ENCODE results near the gene CHERP.

The CHERP gene

DNA sequence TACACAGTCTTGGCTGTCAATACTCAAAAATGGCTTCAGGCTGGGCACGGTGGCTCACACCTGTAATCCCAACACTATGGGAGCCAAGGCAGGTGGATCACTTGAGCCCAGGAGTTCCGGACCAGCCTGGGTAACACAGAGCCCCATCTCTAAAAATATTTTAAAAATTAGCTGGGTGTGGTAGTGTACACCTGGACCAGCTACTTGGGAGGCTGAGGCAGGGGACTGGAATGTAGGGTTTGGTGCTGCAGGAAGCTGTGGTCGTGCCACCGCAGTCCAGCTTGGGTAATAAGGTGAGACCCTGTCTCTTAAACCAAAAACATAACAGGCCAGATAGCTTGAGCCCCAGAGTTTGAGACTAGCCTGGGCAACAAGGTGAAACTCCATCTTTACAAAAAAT is 6.7 kb upstream of the CHERP start:
- TF ChIP-seq ZFX (IDR thresholded peaks at IDR 0.05): no peak
- TF ChIP-seq, protein P1, sequence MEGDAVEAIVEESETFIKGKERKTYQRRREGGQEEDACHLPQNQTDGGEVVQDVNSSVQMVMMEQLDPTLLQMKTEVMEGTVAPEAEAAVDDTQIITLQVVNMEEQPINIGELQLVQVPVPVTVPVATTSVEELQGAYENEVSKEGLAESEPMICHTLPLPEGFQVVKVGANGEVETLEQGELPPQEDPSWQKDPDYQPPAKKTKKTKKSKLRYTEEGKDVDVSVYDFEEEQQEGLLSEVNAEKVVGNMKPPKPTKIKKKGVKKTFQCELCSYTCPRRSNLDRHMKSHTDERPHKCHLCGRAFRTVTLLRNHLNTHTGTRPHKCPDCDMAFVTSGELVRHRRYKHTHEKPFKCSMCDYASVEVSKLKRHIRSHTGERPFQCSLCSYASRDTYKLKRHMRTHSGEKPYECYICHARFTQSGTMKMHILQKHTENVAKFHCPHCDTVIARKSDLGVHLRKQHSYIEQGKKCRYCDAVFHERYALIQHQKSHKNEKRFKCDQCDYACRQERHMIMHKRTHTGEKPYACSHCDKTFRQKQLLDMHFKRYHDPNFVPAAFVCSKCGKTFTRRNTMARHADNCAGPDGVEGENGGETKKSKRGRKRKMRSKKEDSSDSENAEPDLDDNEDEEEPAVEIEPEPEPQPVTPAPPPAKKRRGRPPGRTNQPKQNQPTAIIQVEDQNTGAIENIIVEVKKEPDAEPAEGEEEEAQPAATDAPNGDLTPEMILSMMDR (conservative IDR thresholded peaks at IDR 0.05): no peak
- no peak overlapping the region for H3K27ac ChIP-seq

DNA sequence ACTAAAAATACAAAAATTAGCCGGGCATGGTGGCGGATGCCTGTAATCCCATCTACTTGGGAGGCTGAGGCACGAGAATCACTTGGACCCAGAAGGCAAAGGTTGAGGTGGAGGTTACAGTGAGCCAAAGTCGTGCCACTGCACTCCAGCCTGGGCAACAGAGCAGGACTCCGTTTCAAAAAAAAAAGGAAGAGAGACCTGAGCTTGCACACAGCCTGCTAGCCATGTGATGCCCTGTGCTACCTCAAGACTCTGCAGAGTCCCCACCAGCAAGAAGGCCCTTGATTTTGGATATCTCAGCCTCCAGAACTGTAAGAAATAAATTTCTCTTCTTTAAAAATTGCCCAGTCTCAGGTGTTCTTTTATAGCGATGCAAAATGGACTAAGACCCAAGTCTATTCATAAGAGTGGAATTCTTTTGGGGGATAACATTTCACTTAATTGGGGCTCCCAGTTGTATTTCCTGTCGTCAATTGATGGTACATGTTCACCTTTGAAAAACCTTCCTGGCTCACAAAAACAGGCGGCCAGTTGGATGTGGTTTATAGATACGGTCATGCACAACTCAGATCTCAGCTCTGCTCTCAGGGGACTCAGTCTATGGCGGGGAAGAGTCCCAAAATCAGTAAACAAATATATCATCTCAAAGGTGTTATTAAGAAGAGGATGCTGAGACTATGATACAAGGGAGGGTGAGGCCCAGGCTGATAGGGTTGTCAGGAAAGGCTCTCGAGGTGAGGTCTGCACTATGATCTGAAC is 2.4 kb upstream of the CHERP start:
- H3K27ac ChIP-seq: no peak overlapping the region

DNA sequence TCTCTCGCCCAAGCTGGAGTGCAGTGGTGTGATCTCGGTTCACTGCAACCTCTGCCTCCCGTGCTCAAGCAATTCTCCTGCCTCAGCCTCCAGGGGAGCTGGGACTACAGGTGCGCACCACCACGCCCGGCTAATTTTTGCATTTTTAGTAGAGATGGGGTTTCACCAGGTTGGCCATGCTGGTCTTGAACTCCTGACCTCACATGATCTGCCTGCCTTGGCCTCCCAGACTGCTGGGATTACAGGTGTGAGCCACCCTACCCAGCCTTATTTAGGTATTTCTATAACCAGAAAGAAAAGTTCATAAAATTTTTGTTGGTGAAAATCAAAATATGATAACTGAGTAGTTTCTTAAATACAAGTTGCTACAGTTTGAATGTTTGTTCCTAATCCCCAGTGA is 1.5 kb upstream of the CHERP start:
- H3K27ac ChIP-seq: peak overlapping the region; percentile 94

More for the DNA sequence above, 2.4 kb upstream of the CHERP start:
- TF ChIP-seq ZFX (IDR thresholded peaks at IDR 0.05): no peak
- TF ChIP-seq, protein P1 (conservative IDR thresholded peaks at IDR 0.05): no peak

DNA sequence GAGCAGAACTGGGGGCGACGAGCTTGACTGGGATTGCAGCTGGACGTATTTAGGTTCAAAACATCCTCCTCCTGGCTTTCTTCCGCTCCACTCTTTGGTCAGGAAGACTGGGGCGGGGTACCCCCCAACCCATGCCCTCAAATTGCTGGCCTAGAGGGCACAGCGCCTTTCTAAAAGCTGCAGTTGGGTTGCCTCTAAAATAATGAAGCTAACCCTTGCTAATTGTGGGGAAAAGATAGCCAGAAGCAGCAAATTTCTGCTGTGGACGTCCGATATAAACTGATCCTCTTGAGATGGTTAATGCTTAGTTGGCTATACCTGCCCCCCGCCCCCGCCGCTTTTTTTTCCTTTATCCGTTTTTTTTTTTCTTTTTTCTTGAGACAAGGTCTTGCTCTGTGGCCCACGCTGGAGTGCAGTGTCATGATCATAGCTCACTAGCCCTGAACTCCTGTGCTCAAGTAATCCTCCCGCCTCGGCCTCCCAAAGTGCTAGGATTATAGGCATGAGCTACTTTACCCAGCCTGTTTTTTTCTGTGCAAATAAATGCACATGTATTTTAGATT is 754 bp upstream of the CHERP start:
- peak overlapping the region; percentile 94 for H3K27ac ChIP-seq

DNA sequence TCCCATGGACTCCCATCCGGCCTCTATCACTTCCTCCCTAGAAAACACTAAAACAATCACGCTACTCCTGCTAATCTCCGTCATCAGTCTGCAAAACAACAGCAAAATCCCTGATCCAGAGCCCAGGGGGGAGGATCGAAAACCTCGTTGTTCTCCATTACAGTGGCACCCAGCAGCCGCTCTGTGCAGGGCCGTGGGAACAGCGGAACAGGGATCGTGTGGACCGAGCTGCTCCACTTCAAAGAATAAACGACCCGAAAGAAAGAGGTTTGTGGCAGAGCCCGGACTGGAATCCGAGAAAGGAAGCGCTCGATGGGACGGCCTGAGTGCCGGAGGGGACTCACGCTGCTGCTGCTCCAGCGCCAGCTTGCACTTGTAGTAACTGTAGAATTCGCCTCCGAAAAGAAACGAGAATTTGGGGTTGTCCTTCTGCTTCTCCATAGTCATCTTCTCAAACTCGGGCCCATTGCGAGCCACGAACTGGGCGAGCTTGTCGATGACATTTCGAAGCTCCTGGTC is 652 bp downstream of the CHERP start:
- no peak for TF ChIP-seq ZFX (IDR thresholded peaks at IDR 0.05)
- TF ChIP-seq, protein P1 (conservative IDR thresholded peaks at IDR 0.05): no peak
- H3K27ac ChIP-seq: peak overlapping the region; percentile 94

More for the DNA sequence above, 754 bp upstream of the CHERP start:
- TF ChIP-seq, protein P1 (conservative IDR thresholded peaks at IDR 0.05): no peak
- TF ChIP-seq ZFX (IDR thresholded peaks at IDR 0.05): no peak

DNA sequence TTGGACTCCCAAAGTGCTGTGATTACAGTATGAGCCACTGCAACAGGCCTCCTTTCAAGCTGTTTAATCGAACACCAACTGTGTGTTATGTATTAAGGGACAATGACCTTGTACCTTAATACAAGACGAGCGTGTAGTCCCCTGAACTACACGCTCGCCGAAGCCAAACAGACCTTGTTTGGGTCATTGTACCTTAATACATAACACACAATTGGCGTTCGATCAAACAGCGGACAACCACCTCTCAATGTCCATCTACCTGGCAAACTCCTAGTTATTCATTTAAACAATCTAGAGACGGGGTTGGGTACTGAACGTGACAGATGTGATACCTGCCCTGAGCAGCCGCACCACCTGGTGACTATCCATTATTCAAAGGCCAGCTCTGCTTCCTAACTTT is 1.3 kb downstream of the CHERP start:
- TF ChIP-seq, protein P1 (conservative IDR thresholded peaks at IDR 0.05): no peak
- no peak for TF ChIP-seq ZFX (IDR thresholded peaks at IDR 0.05)
- H3K27ac ChIP-seq: peak overlapping the region; percentile 94

DNA sequence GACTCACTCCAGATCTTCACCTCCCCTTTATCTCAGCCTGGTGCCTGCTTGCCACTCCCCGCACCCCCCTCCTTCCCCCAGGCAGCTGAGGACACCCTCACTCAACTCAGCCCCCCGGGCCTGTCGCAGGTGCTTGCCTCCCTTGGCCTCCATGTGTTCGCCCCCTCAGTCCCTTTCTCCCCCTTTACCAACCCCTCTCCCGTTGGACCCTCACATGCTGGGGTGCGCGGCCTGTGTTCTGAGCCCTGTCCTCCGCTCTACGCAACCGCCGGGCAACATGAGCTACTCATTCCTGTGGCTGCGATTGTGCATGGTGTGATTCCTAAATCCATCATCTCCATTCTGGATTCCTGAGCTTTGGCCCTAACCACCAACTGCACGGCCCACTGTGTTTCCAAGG is 5.1 kb downstream of the CHERP start:
- TF ChIP-seq, protein P1 (conservative IDR thresholded peaks at IDR 0.05): no peak
- TF ChIP-seq ZFX (IDR thresholded peaks at IDR 0.05): no peak
- no peak overlapping the region for H3K27ac ChIP-seq
